ENCODE data around the gene SSH3.

GRCh38 chr11:67307545-67308001 lies 4.2 kb downstream of the SSH3 start:
- TF ChIP-seq CTCF (conservative IDR thresholded peaks at IDR 0.05; ENCODE audit: low read depth, low read length): no peak
- TF ChIP-seq EZH2 (IDR thresholded peaks at IDR 0.05; ENCODE audit: borderline replicate concordance, low read depth, low read length, poor library complexity, severe bottlenecking): no peak

All from A673 (cell line).